Measurements from ENCODE around the gene WWOX. TPM values are rescaled to one million over a fixed set of nuclear protein-coding genes. Genes with fewer than 3 reads are reported as not detected.

Gene WWOX
- total RNA-seq, 1 donor, result 24.2 TPM

- H3K4me3 ChIP-seq (ENCODE audit: low read depth, low read length), result no peak overlapping the region
- no peak for TF ChIP-seq CTCF (IDR thresholded peaks at IDR 0.05; ENCODE audit: insufficient read depth, low read length)
- no peak for DNase-seq (ENCODE audit: low read depth)
Observed at GRCh38 chr16:78577630-78578029, 478.2 kb downstream of the WWOX start.

GRCh38 chr16:78579020-78579419, 479.6 kb downstream of the WWOX start:
- no peak overlapping the region for H3K4me3 ChIP-seq (ENCODE audit: low read depth, low read length)
- no peak for TF ChIP-seq CTCF (IDR thresholded peaks at IDR 0.05; ENCODE audit: insufficient read depth, low read length)
- no peak for DNase-seq (ENCODE audit: low read depth)

GRCh38 chr16:78583441-78583840, 484.0 kb downstream of the WWOX start:
- no peak for DNase-seq (ENCODE audit: low read depth)
- no peak for TF ChIP-seq CTCF (IDR thresholded peaks at IDR 0.05; ENCODE audit: insufficient read depth, low read length)
- no peak overlapping the region for H3K4me3 ChIP-seq (ENCODE audit: low read depth, low read length)

DNA sequence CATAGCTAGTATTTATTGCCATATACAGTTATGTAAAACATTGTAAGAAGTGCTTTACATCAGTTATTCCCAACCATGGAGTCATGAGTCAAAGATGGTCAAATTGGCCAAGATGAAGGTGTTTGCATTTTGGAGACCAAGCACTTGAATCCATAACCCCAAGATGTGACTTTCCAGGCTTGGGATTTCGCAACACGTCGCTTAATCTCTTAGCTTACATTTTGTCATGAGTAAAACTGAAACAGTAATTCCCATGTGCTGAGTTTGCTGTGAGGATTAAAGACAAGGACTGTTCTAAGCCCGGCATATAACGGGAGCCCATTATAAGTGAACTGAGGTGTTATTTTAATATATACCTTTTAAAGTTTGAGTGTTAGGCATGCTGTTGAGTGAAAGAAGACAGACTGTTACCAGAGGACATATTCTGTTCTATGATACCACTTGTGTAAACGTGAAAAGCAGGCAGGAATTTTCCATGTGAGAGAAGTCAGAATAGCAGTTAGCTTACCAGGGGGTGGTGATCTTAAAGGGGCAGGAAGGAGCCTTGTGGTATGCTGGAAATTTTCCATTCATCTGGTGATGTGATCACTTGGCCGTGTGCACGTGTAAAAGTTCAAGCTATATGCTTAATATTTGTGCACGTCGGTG, 484.9 kb downstream of the WWOX start:
- no peak overlapping the region for H3K4me3 ChIP-seq (ENCODE audit: low read depth, low read length)
- no peak for DNase-seq (ENCODE audit: low read depth)
- no peak for TF ChIP-seq CTCF (IDR thresholded peaks at IDR 0.05; ENCODE audit: insufficient read depth, low read length)

GRCh38 chr16:78584991-78585390, 485.5 kb downstream of the WWOX start:
- TF ChIP-seq CTCF (IDR thresholded peaks at IDR 0.05; ENCODE audit: insufficient read depth, low read length), result no peak
- DNase-seq (ENCODE audit: low read depth), result no peak
- no peak overlapping the region for H3K4me3 ChIP-seq (ENCODE audit: low read depth, low read length)

GRCh38 chr16:78589331-78589730, 489.9 kb downstream of the WWOX start:
- no peak for DNase-seq (ENCODE audit: low read depth)
- no peak overlapping the region for H3K4me3 ChIP-seq (ENCODE audit: low read depth, low read length)
- TF ChIP-seq CTCF (IDR thresholded peaks at IDR 0.05; ENCODE audit: insufficient read depth, low read length), result no peak

- H3K4me3 ChIP-seq (ENCODE audit: low read depth, low read length), result no peak overlapping the region
- no peak for TF ChIP-seq CTCF (IDR thresholded peaks at IDR 0.05; ENCODE audit: insufficient read depth, low read length)
- no peak for DNase-seq (ENCODE audit: low read depth)
Observed at GRCh38 chr16:78591682-78592103, 492.2 kb downstream of the WWOX start.
